ENCODE results near the gene UBE2U. TPM values are rescaled to one million over a fixed set of nuclear protein-coding genes. Genes with fewer than 3 reads are reported as not detected.

Gene UBE2U
- total and polyA plus RNA-seq, 2 of the 8 experiments (the other 6 are each of a cell fraction or from before 2014, with no cell fraction given): not detected

GRCh38 chr1:64228167-64228957 lies 24.9 kb downstream of the UBE2U start:
- no peak overlapping the region for H2BK120ac ChIP-seq (replicated peaks; ENCODE audit: low read depth, low read length)
- CTCF ChIA-PET (ENCODE audit: partially characterized antibody): interaction anchor here (0.6 to 1.6 kb wide), 10 partner anchors 10 to 603 kb away, joined by 3 to 4 read pairs (median 3); no protein-coding TSS in a partner anchor

More at GRCh38 chr1:64228167-64228957, 24.9 kb downstream of the UBE2U start:
- DNase-seq (ENCODE audit: low read depth in 1 of 2, low spot score in 2 of 2) (no peak), FAIRE-seq (no peak)
- Histone ChIP-seq H3K4me3 (ENCODE audit: extremely low read depth in 1 of 4, insufficient read depth in 2 of 4, low read depth in 3 of 4, low read length in 4 of 4) (no peak overlapping the region), H3K4me2 (ENCODE audit: insufficient read depth in 1 of 2, low read depth in 2 of 2, low read length in 2 of 2) (no peak overlapping the region), H3K27me3 (replicated peaks in 1 of 4; ENCODE audit: control insufficient read depth in 3 of 4, extremely low read depth in 1 of 4, insufficient read depth in 3 of 4, low read length in 3 of 4) (no peaks in the 10 kb centered on the region), H2BK15ac (ENCODE audit: low read length) (no peak overlapping the region), H3K18ac (ENCODE audit: extremely low read depth, low read length) (no peak overlapping the region), H3K9ac (replicated peaks in 1 of 4; ENCODE audit: extremely low read depth in 1 of 4, low read depth in 3 of 4, low read length in 3 of 4) (no peak overlapping the region), H3K4me1 (replicated peaks in 1 of 4; ENCODE audit: control insufficient read depth in 3 of 4, insufficient read depth in 4 of 4, low read length in 3 of 4) (no peaks in the 10 kb centered on the region), H3K9me3 (ENCODE audit: insufficient read depth in 2 of 2, low read depth in 1 of 2, low read length in 1 of 2) (no peaks in the 10 kb centered on the region), H4K91ac (replicated peaks; ENCODE audit: insufficient read length, low read length) (no peak overlapping the region), H4K5ac (ENCODE audit: insufficient read length, low read depth, low read length) (no peak overlapping the region), H4K8ac (ENCODE audit: extremely low read depth, insufficient read depth, low read length) (no peak overlapping the region), H3K36me3 (ENCODE audit: control insufficient read depth in 2 of 4, insufficient read depth in 4 of 4, low read length in 3 of 4) (no peaks in the 10 kb centered on the region), H3K79me1 (ENCODE audit: low read depth, low read length) (no peaks in the 10 kb centered on the region), H2AK5ac (ENCODE audit: low read depth, low read length) (no peak overlapping the region), H3K4ac (replicated peaks; ENCODE audit: insufficient read length, low read depth, low read length) (no peak overlapping the region), H3K79me2 (ENCODE audit: control insufficient read depth in 1 of 2, insufficient read depth in 2 of 2, low read length in 2 of 2) (no peaks in the 10 kb centered on the region), H3K14ac (ENCODE audit: insufficient read length) (no peak overlapping the region), H4K20me1 (replicated peaks in 1 of 2; ENCODE audit: control insufficient read depth in 1 of 2, insufficient read depth in 2 of 2, low read length in 2 of 2) (no peaks in the 10 kb centered on the region), H2BK20ac (ENCODE audit: low read length) (no peak overlapping the region), H3K23ac (ENCODE audit: insufficient read length) (no peak overlapping the region), H3K56ac (replicated peaks; ENCODE audit: insufficient read length, low read depth, low read length) (no peak overlapping the region), H3K27ac (ENCODE audit: low read depth, low read length) (no peak overlapping the region), H2BK5ac (ENCODE audit: low read depth, low read length) (no peak overlapping the region), H2BK12ac (ENCODE audit: low read depth, low read length) (no peak overlapping the region), H2AFZ (ENCODE audit: low read length) (no peak overlapping the region), H3K23me2 (ENCODE audit: low read depth, low read length) (no peaks in the 10 kb centered on the region; the same call in 1 of the 2 replicates)
- 85% methylated on average over 8 of the region's 10 CpGs; no CpG with 5 or more reads in 1 of the 2 experiments for WGBS, 2 experiments (ENCODE audit: extremely low coverage in 1 of 2, insufficient coverage in 1 of 2, insufficient read length in 1 of 2, insufficient replicate concordance in 2 of 2, low coverage in 1 of 2, low lambda C conversion rate in 2 of 2, missing lambda C conversion rate in 1 of 2)
- POLR2A ChIA-PET (ENCODE audit: partially characterized antibody): no interaction called here
- TF ChIP-seq CHD1 (IDR thresholded peaks at IDR 0.05; ENCODE audit: low read depth, low read length) (no peak), TAF1 (IDR thresholded peaks at IDR 0.05; ENCODE audit: low read depth, low read length) (no peak), ZNF274 (IDR thresholded peaks at IDR 0.05; ENCODE audit: borderline replicate concordance, extremely low read depth, low read length) (no peak), RNF2 (IDR thresholded peaks at IDR 0.05; ENCODE audit: borderline replicate concordance, low read depth, low read length, missing control alignments, poor library complexity, severe bottlenecking) (no peak), SUZ12 (IDR thresholded peaks at IDR 0.05; ENCODE audit: low read length) (no peak), RAD21 (IDR thresholded peaks at IDR 0.05 in 1 of 2, conservative IDR thresholded peaks at IDR 0.05 in 1 of 2; ENCODE audit: low read depth in 2 of 2, low read length in 2 of 2) (no peak)
